KMS-11 (cell line): ENCODE measurements around the gene SPRR2A.

Experiments used
- H2AFZ ChIP-seq: fragments of 200-600 bp; sonication (generic); 2 replicates; pipeline ENCODE4 v1.6.1; 2016; ENCODE audit warnings: antibody characterized with exemption, mixed run types, low read depth
- H3K27ac ChIP-seq: fragments of 200-600 bp; sonication (generic); 2 replicates; pipeline ENCODE4 v1.6.1; 2016; ENCODE audit warnings: mild to moderate bottlenecking, mixed run types
- H3K27me3 ChIP-seq: fragments of 200-600 bp; sonication (generic); 2 replicates; pipeline ENCODE4 v1.6.1; 2017; ENCODE audit warnings: mild to moderate bottlenecking, low read depth, mixed run types, moderate library complexity; ENCODE audit not compliant: insufficient read depth
- H3K36me3 ChIP-seq: fragments of 200-600 bp; sonication (generic); 2 replicates; pipeline ENCODE4 v1.6.1; 2017; ENCODE audit warnings: mild to moderate bottlenecking, mixed run types; ENCODE audit not compliant: insufficient read depth
- H3K4me1 ChIP-seq: fragments of 200-600 bp; sonication (generic); 2 replicates; pipeline ENCODE4 v1.6.1; 2016; ENCODE audit warnings: mild to moderate bottlenecking, low read depth, mixed run types; ENCODE audit not compliant: poor library complexity, severe bottlenecking
- H3K4me2 ChIP-seq: fragments of 200-600 bp; sonication (generic); 2 replicates; pipeline ENCODE4 v1.7.0; 2016; ENCODE audit warnings: mild to moderate bottlenecking, mixed run types
- H3K4me3 ChIP-seq: fragments of 200-600 bp; sonication (generic); IDR thresholded peaks from 2 replicates; pipeline ENCODE4 v1.6.1; 2017; ENCODE audit warnings: low read depth, low read length, mixed read lengths; ENCODE audit not compliant: insufficient read depth
- H3K79me2 ChIP-seq: fragments of 200-600 bp; sonication (generic); 2 replicates; pipeline ENCODE4 v1.6.1; 2016; ENCODE audit warnings: low read depth, mixed run types; ENCODE audit not compliant: insufficient read depth
- H3K9ac ChIP-seq: fragments of 200-600 bp; sonication (generic); 2 replicates; pipeline ENCODE4 v1.6.1; 2016; ENCODE audit warnings: mild to moderate bottlenecking, mixed run types
- H4K20me1 ChIP-seq: fragments of 200-600 bp; sonication (generic); 2 replicates; pipeline ENCODE4 v1.6.1; 2016; ENCODE audit warnings: mild to moderate bottlenecking, mixed run types; ENCODE audit not compliant: insufficient read depth
- CTCF ChIP-seq: fragments of 200-600 bp; sonication (generic); conservative IDR thresholded peaks from 2 replicates; pipeline ENCODE4 v1.6.1; 2017; ENCODE audit warnings: low read depth, mild to moderate bottlenecking, antibody characterized with exemption, low read length, moderate library complexity, mixed read lengths

SPRR2A gene

GRCh38 chr1:153094426-153094825 lies 37.1 kb upstream of the SPRR2A start, which contains the start of gene SPRR2E:
SPRR2E (minus strand) TSS chr1:153094526; CDS start chr1:153093751, 775 bp downstream.
- no peaks in the 10 kb centered on the region for H3K79me2 ChIP-seq
- no peaks in the 10 kb centered on the region for H3K4me1 ChIP-seq
- H3K4me2 ChIP-seq: no peak within 1 kb of the TSS
- H4K20me1 ChIP-seq: no peaks in the 10 kb centered on the region
- no peaks in the 10 kb centered on the region for H3K27me3 ChIP-seq
- no peak for TF ChIP-seq CTCF
- no peak within 1 kb of the TSS for H3K27ac ChIP-seq
- no peak within 1 kb of the TSS for H2AFZ ChIP-seq
- no peak within 1 kb of the TSS for H3K9ac ChIP-seq
- no peak within 1 kb of the TSS for H3K4me3 ChIP-seq
- H3K36me3 ChIP-seq: no peaks in the 10 kb centered on the region

- H3K27me3 ChIP-seq: no peaks in the 10 kb centered on the region
- no peak for TF ChIP-seq CTCF
- no peaks in the 10 kb centered on the region for H3K4me1 ChIP-seq
Measured at GRCh38 chr1:153087652-153088051, 30.3 kb upstream of the SPRR2A start.

GRCh38 chr1:153081736-153082135 lies 24.4 kb upstream of the SPRR2A start:
- Histone ChIP-seq H3K4me2 (no peak overlapping the region), H3K4me3 (no peak overlapping the region)
- TF ChIP-seq CTCF: no peak

More at GRCh38 chr1:153087652-153088051, 30.3 kb upstream of the SPRR2A start:
- H3K27ac ChIP-seq: no peak overlapping the region
- no peak overlapping the region for H3K4me2 ChIP-seq
- H3K36me3 ChIP-seq: no peaks in the 10 kb centered on the region
- H3K79me2 ChIP-seq: no peaks in the 10 kb centered on the region
- no peak overlapping the region for H3K4me3 ChIP-seq
- H4K20me1 ChIP-seq: no peaks in the 10 kb centered on the region
- no peak overlapping the region for H2AFZ ChIP-seq
- H3K9ac ChIP-seq: no peak overlapping the region

GRCh38 chr1:153072806-153073726 lies 15.8 kb upstream of the SPRR2A start:
- TF ChIP-seq CTCF: no peak
- no peaks in the 10 kb centered on the region for H3K27me3 ChIP-seq
- no peak overlapping the region for H3K4me3 ChIP-seq
- H3K9ac ChIP-seq: no peak overlapping the region
- no peaks in the 10 kb centered on the region for H3K4me1 ChIP-seq
- no peak overlapping the region for H2AFZ ChIP-seq
- H3K27ac ChIP-seq: no peak overlapping the region
- H3K4me2 ChIP-seq: no peak overlapping the region
- no peaks in the 10 kb centered on the region for H3K36me3 ChIP-seq
- no peaks in the 10 kb centered on the region for H3K79me2 ChIP-seq
- H4K20me1 ChIP-seq: no peaks in the 10 kb centered on the region

More at GRCh38 chr1:153081736-153082135, 24.4 kb upstream of the SPRR2A start:
- H4K20me1 ChIP-seq: no peaks in the 10 kb centered on the region
- H3K27me3 ChIP-seq: no peaks in the 10 kb centered on the region
- H2AFZ ChIP-seq: no peak overlapping the region
- H3K27ac ChIP-seq: no peak overlapping the region
- no peak overlapping the region for H3K9ac ChIP-seq
- H3K4me1 ChIP-seq: no peaks in the 10 kb centered on the region
- no peaks in the 10 kb centered on the region for H3K36me3 ChIP-seq
- H3K79me2 ChIP-seq: no peaks in the 10 kb centered on the region
